GM18498 (cell line): ENCODE data around the gene SLC6A3.

ENCODE experiments used
- ATAC-seq: cut with Tn5 transposase; IDR thresholded peaks from one replicate; pipeline ENCODE4 v1.9.1; 2021; ENCODE audit warnings: mild to moderate bottlenecking, moderate library complexity; ENCODE audit not compliant: unreplicated experiment

SLC6A3 gene

DNA sequence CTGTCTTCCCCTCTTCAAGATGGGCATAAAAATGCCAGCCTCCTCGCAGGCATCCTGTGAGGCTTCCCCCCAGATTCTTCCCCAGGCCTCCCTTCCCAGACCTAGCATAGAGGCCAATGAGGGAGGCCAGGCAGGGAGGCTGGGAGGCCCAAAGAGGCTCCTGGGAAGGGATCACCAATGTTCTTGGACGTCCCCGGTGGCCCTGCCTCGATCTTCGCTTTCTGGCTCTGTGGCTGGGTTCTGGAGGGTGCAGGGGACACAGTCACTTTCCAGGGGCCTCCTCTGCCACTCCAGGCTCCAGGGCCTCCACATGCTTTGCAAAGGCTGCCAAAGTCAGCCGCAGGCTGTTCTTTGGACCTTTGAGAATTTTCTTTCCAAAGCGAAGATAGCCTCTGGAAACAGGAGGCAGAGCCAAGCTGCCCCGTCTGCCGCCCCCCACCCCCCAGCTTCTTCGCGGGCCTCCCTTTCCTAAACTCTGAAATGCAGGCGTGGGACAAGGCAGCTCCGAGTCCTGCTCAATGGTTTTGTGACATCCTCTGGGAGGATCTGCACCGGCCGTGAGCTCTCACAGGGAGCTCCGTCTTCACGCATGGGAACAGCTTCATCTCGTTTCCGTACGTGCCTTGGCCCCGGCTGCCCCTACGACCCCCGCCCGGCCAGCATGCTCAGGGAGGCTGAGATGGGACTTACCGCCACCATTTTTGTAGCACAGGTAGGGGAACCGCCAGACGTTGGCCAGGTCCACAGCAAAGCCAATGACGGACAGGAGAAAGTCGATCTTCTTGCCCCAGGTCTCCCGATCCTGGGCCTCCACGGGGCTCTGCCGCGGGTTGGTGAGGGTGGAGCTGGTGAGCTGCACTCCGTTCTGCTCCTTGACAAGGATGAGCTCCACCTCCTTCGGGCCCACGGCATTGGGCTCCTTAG lies 2.8 kb downstream of the SLC6A3 start:
- ATAC-seq, result no peak

DNA sequence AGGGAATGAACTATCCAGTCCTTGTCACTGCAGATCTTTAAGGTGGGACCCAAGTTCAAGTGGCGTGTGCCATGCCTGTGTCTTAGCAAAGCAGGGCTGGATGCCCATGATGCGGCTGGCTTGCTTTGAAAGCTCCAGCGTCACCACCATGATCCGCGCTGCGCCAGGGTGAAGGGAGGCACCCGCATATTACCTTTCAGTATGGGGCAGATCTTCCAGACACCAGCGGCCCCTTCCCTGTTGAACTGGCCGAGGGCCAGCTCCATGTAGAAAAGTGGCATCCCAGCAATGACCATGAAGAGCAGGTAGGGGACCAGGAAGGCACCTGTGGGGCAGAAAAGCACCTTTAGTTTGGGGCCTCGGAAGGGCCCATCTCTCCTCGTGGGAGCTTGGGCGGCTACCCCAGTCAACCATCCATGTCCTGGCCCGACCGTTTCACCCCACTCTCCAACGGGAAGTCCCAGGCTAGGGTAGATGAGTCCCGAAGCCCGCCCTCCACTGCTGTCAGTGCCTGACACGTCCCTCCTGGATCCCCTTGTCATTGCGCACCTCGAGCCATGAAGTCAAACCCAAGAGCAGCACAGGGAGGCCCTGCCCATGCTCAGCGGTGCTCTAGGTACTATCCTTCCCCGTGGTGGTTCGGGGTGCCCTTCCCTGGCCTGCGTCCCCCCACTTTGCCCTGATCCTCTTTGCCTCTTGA lies 3.9 kb downstream of the SLC6A3 start:
- ATAC-seq, result no peak

DNA sequence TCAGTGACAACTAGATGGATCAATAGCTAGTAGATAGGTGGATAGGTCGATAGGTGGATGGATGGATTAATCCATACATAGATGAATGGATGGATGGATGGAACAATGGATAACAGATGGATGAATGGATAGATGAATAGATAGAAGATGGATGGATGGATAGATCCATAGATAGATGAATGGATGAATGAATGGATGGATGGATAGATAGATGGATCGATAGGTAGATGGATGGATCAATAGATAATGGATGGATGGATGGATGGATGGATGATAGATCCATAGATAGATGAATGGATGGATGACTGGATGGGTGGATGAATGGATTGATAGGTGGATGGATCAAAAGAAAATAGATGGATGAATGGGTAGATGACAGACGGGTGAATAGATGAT lies 5.1 kb downstream of the SLC6A3 start:
- no peak for ATAC-seq

DNA sequence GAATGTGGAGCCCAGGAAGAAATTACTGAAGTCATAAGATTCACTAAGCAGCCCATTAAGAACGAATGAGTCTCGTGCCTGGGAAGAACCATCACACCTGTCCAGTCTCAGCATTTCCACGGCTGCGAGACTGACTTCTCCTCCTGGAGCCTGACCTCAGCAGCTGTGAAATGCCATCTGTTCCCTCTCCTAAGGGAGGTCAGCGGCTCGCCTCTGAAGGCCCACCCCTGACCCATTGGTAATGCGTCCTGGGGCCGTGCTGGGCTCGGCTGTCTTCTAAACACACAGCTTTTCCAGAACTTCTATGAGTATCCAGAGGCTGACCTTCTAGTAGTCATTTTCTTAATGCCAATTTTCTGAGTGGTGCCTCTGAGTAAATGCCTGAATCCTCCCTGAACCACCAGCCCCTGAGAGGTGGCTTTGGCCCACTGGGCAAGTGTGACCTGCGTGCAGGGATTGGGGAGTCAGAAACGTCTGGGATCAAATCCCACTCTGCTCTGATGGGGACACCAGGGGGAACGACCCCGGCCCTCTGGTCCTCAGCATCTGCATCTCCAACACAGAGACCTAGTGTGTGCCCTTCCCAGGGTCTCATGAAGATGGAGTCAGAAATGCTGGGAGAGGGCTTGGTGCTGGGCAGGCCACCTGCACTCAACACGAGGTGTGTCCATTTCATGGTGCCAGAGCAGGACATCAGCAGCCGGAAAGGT lies 5.7 kb downstream of the SLC6A3 start:
- no peak for ATAC-seq

DNA sequence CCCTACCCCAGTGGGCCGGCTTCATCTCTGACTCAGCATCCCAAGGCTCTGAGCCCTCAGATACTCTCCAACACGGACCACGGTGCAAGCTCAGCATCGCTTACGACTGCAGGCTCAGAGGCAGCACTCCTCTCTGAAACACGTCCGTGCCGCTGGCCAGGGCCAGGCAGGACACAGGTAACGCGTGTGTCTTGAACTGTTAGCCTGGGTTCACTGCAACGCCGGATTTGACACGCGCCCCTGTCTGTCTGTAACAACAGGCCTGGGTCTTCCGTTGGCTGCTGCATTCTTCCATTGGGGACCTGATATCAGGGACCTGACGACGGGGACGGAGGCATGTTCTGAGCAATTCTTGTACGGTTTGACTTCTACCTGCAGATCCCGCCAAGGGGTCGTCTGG lies 6.4 kb downstream of the SLC6A3 start:
- ATAC-seq, result no peak

DNA sequence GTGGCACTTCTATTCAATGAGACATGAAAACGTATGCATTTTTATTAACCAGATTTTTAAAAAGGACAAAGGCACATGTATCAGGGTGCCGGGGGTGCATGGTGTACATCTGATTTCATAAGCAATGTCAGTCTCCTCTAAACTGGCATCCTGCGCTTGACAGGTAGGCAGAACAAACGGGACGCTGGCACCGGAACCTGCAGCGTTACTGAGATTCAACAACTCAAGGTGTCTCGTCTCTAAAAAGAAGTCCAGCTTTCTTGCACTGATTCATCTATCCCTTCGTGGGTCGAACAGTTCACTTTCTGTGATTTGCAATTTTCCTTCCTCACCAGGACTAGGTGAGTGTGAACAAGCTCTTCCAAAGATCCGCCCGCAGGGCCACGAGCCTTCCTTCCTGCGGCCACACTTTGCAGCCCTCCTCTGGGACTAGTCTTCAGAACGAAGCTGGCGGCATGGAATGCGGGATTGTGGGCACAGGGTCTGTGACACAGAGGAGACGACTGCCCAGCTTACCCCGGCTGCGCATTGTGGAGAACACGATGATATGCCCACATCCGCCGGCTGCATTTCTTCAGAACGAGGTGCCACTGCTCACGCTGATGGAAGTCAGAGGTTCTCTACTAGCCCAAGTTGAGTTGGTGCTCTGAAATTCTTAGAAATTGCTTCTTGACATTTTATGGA lies 7.2 kb downstream of the SLC6A3 start:
- no peak for ATAC-seq

DNA sequence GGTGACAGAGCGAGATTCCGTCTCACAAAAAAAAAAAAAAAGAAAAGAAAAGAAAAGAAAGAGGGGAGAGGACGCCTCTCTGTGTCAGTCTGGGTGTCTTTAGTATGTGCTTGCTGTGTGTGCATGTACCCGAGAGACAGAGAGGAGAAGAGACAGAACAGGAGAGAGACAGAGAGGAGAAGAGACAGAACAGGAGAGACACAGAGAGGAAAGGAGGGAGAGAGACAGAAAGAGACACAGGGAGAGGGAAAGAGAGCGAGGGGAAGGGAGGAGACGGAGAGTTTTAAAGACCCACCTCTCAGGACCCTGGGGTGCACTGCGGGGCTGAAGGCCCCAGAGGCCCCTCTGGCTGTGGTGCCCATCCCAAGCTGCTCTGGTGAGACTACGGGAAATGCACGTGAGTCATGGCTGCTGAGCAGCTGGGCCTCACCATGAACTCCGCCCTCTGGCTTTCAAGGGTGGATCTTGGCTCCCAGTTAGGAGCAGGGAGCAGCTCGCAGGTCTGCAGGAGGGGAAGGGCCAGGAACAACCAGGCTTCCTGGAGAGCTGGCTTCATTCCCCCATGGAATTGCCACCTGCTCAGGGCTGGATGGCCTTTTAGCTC lies 7.9 kb downstream of the SLC6A3 start:
- ATAC-seq, result no peak

DNA sequence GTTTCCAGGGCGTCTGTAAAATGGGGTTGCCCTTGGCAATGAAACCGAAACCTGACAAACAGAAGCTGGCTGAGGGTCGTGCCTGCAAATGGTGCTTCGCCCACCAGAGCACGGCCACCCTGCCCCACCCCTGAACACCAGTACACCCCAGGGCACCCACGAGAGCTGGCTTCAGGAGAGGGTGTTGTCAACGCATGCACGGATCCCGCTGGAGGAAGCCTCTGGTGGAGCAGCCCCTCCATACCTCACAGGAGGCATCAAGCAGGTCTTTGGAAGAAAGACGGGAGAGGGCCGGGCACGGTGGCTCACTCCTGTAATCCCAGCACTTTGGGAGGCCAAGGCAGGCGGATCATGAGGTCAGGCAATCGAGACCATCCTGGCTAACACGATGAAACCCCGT lies 8.6 kb downstream of the SLC6A3 start:
- ATAC-seq, result no peak

DNA sequence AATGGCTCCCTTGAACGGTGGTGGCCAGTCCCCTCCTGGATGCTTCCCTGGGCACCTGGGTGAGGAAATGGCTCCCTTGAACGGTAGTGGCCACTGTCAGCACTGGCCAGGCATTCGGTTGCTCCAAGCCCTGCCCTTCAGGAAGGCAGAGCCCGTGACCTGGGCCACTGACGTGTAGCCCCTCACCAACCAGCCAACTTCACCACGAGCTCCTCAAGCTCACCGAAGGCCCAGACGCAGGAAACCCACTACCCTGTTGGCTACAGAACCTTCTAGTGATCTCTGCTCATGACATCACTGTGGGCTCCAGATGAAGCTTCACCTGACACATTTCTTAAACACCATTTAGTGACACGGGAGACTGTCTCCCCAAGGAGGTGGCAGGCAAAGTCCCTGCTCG lies 9.2 kb downstream of the SLC6A3 start:
- no peak for ATAC-seq

DNA sequence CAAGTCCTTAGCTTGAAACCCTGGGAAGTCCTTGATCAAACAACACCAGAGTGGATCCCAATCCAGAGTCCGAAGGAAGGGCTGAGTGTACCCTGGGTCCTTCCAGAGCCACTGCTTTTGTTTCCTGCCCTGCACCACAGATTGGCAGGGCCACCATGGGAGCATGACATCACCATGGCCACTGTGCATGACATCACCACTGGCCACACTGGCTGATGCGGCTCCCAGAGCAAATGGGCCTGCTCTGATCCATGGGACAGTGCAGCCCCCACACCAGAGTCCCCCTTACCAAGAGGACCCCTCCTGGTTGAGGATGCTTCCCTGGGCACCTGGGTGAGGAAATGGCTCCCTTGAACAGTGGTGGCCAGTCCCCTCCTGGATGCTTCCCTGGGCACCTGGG lies 9.9 kb downstream of the SLC6A3 start:
- no peak for ATAC-seq

DNA sequence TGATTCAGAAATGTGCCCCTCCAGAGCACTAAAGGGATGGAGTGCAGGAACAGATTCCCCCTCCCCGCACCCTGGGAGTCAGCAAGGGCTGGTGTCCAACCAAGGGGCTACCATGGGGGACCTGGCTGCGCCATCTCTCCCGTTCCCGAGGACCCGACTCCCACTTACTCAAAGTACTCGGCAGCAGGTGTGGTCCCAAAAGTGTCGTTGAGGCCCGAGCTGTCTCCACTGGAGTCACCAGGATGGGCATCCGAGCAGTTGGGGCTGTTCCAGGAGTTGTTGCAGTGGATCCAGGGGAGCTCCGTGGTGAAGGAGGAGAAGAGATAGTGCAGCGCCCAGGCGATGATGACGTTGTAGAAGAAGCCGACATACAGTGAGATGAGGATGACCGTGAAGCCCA lies 12.9 kb downstream of the SLC6A3 start:
- ATAC-seq, result no peak

DNA sequence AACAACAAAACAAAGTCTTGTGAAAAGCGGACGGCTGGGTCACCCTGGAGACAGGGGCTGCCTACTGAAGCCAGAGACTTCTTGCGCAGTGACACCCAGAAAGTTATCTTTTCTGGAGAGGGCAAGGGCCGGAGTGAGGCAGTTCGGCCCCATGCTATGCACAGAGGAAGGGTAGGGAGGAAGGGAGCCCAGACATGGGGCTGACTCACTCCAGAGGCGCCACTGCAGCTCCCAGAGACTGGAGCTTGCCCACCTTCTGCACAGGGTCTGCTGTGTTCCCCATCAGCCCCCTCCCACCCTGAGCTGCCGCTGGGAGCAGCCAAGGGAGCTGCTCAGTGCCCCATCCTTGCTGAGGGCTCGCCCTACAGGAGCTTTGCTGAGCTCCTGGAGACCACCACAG lies 13.3 kb downstream of the SLC6A3 start:
- no peak for ATAC-seq

DNA sequence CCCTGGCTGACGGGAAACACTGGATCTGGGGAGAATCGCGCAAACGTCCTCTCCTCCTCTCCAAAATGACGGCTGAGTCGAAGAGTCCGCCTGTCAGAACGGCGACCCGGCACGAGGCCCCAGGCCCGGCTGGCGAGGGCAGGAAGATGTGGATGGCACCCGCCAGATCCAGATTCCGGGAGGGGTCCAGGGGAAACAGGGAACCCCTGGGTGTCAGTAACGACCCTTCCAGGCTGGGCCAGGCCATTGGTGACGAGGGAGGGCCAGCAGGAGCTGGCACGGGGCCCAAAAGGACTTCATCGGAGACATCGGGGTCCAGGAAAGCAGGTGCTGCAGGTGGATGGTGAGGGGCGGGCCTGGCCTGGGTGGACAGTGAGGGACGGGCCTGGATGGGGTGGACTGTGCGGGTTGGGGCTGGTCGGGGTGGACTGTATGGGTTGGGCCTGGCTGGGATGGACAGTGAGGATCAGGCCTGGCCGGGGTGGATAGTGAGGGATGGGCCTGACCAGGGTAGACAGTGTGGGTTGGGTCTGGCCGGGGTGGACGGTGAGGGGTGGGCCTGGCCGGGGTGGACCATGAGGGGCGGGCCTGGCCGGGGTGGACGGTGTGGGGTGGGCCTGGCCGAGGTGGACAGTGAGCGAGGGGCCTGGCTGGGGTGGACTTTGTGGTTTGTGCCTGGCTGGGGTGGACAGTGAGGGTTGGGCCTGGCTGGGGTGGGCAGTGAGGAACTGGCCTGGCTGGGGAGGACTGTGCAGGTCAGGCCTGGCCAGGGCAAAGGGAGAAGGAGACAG lies 14.0 kb downstream of the SLC6A3 start:
- ATAC-seq, result no peak

DNA sequence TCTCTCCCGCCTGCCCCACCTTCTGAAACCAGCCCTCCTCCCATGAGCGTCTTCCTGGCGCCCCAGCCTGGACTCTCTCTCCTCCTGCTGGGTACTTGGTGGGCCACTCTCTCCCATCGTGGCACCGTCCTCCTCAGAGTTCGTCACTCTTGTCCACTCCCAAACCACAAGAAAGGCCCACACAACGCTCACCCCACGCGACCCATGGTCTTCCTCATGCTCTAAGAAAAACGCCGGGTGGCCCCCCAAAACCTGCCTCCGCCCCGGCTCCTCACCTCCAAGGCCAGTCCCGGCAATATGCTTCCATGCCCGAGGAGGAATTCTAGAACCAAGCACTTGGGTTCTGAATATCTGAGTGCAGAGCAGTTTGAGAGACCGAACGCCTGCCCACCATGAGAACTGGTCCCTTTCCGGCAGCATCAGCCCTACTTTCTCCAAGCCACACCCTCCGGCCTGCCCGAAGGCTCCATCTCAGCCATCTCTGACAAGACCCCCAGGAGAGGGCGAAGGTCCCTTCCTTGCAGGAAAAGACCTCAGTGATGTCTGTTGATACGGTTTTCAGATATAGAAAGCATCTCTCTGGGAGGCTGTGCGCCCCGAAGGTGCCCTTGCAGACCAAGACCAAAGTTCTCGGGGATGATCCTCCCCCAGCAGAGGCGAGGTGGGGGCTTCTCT lies 15.0 kb downstream of the SLC6A3 start:
- ATAC-seq, result no peak

DNA sequence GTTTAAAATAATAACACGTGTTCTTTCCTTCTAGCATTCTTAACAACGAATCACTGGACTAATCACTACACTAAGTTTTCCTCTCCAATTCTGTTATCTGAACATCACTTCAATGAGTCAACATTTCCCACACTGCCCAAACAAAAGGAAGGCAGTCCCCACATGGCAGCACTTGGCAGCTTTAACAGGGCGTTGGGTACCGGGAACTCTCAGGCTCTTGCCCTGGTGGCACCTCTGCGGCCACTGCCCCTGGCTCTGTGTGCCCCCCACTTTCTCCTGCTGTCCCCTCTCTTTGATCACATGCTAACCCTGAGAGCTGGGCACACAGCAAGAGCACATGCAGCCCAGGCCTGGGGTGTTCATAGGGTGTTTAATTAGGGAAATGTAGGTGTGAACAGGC lies 15.7 kb downstream of the SLC6A3 start:
- ATAC-seq, result no peak

DNA sequence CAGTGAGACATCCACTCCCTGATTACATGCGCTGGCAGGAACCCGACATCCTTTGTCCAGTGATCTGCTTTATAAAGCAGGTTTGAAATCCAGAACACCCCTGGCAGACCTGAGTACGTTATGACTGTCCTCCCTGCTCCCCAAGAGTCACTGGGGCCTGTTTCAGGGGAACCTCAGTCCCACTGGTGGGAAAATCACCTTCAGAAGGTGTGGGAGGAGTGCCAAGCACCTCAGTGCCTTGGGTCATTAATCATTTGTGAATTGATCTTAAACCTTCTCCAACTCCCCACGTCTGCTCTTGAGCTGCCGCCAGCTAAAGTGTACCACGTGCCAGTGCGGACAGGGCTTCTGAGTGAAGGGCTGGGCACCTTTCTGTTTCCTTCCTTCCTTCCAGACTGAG lies 16.2 kb downstream of the SLC6A3 start:
- no peak for ATAC-seq

DNA sequence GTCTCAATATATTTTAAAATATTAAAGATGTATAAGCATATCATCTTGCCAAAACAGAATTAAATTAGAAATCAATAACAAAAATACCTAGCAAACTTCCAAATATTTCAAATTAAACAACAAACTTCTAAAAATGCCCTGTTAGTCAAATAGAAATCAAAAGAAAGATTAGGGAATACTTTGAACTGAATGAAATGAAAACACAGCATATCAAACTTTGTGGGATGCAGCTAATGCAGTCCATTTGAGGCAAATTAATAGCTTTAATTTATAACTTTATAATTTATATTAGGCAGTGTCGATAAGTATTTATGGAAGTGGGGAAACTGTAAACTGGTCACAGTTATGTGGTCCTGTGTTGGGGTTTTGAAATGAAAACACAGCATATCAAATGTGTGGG lies 17.1 kb downstream of the SLC6A3 start:
- no peak for ATAC-seq

DNA sequence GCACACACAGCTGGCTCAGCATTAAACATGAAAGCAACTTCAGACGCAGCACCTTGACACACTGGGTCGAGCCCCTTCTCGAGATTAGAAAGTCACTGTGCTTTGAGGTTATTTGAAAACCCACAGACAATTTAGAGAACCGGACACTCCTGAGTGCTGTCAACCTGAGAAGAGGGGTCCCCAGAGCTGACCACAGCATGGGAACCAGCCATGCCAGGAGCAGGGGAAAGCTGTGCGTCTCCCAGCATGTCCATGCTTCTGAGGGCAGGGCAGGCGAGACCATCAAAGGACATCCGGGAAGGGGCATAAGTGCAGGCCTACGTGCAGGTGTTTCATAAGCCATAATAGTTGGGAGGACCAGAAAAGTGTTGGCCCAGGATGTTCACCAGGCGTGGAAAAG lies 20.5 kb downstream of the SLC6A3 start:
- ATAC-seq, result no peak

DNA sequence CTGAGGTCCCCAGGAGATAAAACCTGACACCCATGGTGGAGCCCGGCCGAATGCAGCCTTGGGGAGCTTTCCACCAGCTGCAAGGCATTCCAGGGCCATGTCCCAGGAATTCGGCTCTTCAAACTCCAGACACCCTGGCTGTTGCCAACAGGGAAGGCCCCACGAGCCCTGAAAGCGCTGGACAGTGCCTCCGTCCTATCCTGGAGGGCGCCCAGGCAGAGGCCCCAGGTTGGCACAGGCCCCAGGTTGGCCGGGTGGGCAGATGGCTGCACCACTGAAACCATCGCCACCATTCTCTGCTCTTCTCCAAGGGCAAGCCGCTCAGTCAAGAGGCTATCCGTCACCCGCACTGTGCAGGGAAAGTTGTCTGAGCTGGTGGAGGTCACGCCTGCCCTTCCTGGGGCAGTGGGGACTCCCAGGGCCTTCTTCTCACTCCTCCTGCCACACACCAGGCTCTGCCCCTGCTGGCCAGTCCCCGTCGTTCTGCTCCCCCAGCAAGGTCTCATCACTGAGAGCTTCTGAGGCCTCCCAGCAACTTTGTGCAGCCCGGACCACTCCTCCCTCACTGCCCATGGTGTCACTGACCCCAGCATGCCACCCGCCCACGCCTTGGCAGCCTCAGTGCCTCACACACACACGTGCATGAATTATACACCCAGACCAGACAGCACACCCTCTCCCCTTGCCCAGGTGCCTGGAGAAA lies 21.2 kb downstream of the SLC6A3 start:
- ATAC-seq, result no peak
